WTC11 (cell line): ENCODE results near the gene DNM1.

Experiments
- CTCF ChIP-seq: fragments of 200-600 bp; IDR thresholded peaks from 2 replicates; pipeline ENCODE4 v1.8.0; 2022; ENCODE audit warnings: antibody characterized with exemption
- GTF2I ChIP-seq: fragments of 250-450 bp; sonication (Bioruptor Pico); conservative IDR thresholded peaks from 2 replicates; pipeline ENCODE4 v1.4.0; 2021; ENCODE audit warnings: mild to moderate bottlenecking
- KAT7 ChIP-seq: sonication (generic); formaldehyde crosslinking; IDR thresholded peaks from 2 replicates; pipeline ENCODE4 v1.8.1; 2023; ENCODE audit warnings: missing genetic modification reagents, mild to moderate bottlenecking, borderline replicate concordance
- PRDM15 ChIP-seq: sonication (generic); formaldehyde crosslinking; IDR thresholded peaks from 2 replicates; pipeline ENCODE4 v1.8.0; 2022; ENCODE audit warnings: missing genetic modification reagents
- SMAD3 ChIP-seq: sonication (generic); formaldehyde crosslinking; IDR thresholded peaks from 2 replicates; pipeline ENCODE4 v1.8.0; 2022; ENCODE audit warnings: missing genetic modification reagents, mild to moderate bottlenecking, borderline replicate concordance
- TEAD4 ChIP-seq: sonication (generic); formaldehyde crosslinking; IDR thresholded peaks from 2 replicates; pipeline ENCODE4 v1.8.0; 2022; ENCODE audit warnings: mild to moderate bottlenecking, missing genetic modification reagents
- ZNF416 ChIP-seq: fragments of 250-450 bp; sonication (Bioruptor Pico); IDR thresholded peaks from 2 replicates; pipeline ENCODE4 v1.9.0; 2021; ENCODE audit warnings: mild to moderate bottlenecking, inconsistent platforms

GRCh38 chr9:128203707-128204551 is 750 bp downstream of the DNM1 start:
- TF ChIP-seq SMAD3 (CRISPR knock-in tag) (no peak), CTCF (no peak), TEAD4 (no peak), PRDM15 (CRISPR knock-in tag) (no peak), GTF2I (CRISPR knock-in tag) (no peak), ZNF416 (no peak), KAT7 (CRISPR knock-in tag) (no peak)
